Endothelial cell of umbilical vein (primary cell): Measurements from ENCODE around the gene COTL1.

Source experiments
- CTCF ChIP-seq, 2 donors: IDR thresholded peaks; 1 replicate in 1 of 2; 2 replicates in 1 of 2; pipeline ENCODE4 v1.5.1; 2011; ENCODE audit warnings: low read length in 2 of 2, mild to moderate bottlenecking in 2 of 2, moderate library complexity in 2 of 2, control low read depth in 1 of 2, inconsistent platforms in 1 of 2, low read depth in 1 of 2; ENCODE audit not compliant: insufficient read depth in 1 of 2; ENCODE audit errors: extremely low read depth in 1 of 2
- EZH2 ChIP-seq: IDR thresholded peaks from 2 replicates; pipeline ENCODE4 v1.6.1; 2012; ENCODE audit warnings: borderline replicate concordance, low read depth, mild to moderate bottlenecking, moderate library complexity, low read length, inconsistent platforms; ENCODE audit not compliant: severe bottlenecking
- FOS ChIP-seq: IDR thresholded peaks from 2 replicates; pipeline ENCODE4 v1.6.1; 2011; ENCODE audit warnings: mild to moderate bottlenecking, low read length, moderate library complexity, borderline replicate concordance; ENCODE audit not compliant: insufficient read depth
- JUN ChIP-seq: IDR thresholded peaks from 2 replicates; pipeline ENCODE4 v1.6.1; 2011; ENCODE audit warnings: borderline replicate concordance, low read depth; ENCODE audit not compliant: insufficient read length, insufficient read depth
- MAX ChIP-seq: IDR thresholded peaks from 2 replicates; pipeline ENCODE4 v1.6.1; 2011; ENCODE audit not compliant: insufficient read depth, insufficient read length
- POLR2A ChIP-seq: IDR thresholded peaks from 2 replicates; pipeline ENCODE4 v1.6.1; 2012; ENCODE audit warnings: low read depth, mild to moderate bottlenecking, control low read depth, low read length
- POLR2AphosphoS5 ChIP-seq: IDR thresholded peaks from 2 replicates; pipeline ENCODE4 v1.6.1; 2012; ENCODE audit warnings: low read depth, mild to moderate bottlenecking, control low read depth, low read length, moderate library complexity; ENCODE audit not compliant: insufficient read depth

- TF ChIP-seq CTCF (IDR thresholded peaks at IDR 0.05; ENCODE audit: extremely low read depth in 1 of 2, insufficient read depth in 1 of 2, low read depth in 1 of 2, low read length in 2 of 2), result no peak
- TF ChIP-seq EZH2, result no peak
- no peak for TF ChIP-seq POLR2A
- TF ChIP-seq MAX, result no peak
- no peak for TF ChIP-seq JUN
- no peak for TF ChIP-seq FOS
- TF ChIP-seq POLR2AphosphoS5, result no peak
Measured at GRCh38 chr16:84631153-84631466, 13.2 kb upstream of the COTL1 start.
